H9 (cell line): Measurements from ENCODE around the gene COTL1. TPM values are rescaled to one million over a fixed set of nuclear protein-coding genes. Genes with fewer than 3 reads are reported as not detected.
A peak's percentile ranks its signal among the peaks of the same experiment; 100 is the strongest.

Experiments used
- DNase-seq: peaks from one replicate; pipeline ENCODE4 v3.0.0-alpha.2; 2017
- H2AFZ ChIP-seq: one replicate; pipeline ENCODE4 v1.6.1; 2013; ENCODE audit warnings: mild to moderate bottlenecking, low read length, control low read depth, moderate library complexity
- H2AK5ac ChIP-seq: 2 replicates; pipeline ENCODE4 v1.6.1; 2013; ENCODE audit warnings: low read length, control low read depth, mixed read lengths; ENCODE audit not compliant: insufficient read length
- H2BK120ac ChIP-seq: one replicate; pipeline ENCODE4 v1.6.1; 2013; ENCODE audit warnings: low read depth, mild to moderate bottlenecking, low read length, control low read depth, inconsistent platforms; ENCODE audit not compliant: poor library complexity, severe bottlenecking
- H2BK12ac ChIP-seq: 2 replicates; pipeline ENCODE4 v1.6.1; 2013; ENCODE audit warnings: low read length, control low read depth, mixed read lengths, low read depth; ENCODE audit not compliant: insufficient read length
- H2BK15ac ChIP-seq: 2 replicates; pipeline ENCODE4 v1.6.1; 2013; ENCODE audit warnings: low read depth, low read length, control low read depth
- H2BK20ac ChIP-seq: one replicate; pipeline ENCODE4 v1.6.1; 2013; ENCODE audit warnings: low read depth, mild to moderate bottlenecking, low read length, control low read depth, inconsistent platforms; ENCODE audit not compliant: poor library complexity, severe bottlenecking
- H2BK5ac ChIP-seq: 2 replicates; pipeline ENCODE4 v1.6.1; 2013; ENCODE audit warnings: low read length, control low read depth, mixed read lengths; ENCODE audit not compliant: insufficient read length
- H3K14ac ChIP-seq: 2 replicates; pipeline ENCODE4 v1.6.1; 2013; ENCODE audit warnings: low read length, control low read depth; ENCODE audit not compliant: insufficient read depth
- H3K18ac ChIP-seq: 2 replicates; pipeline ENCODE4 v1.6.1; 2013; ENCODE audit warnings: low read depth, mild to moderate bottlenecking, mixed read lengths, low read length, control low read depth; ENCODE audit not compliant: insufficient read length
- H3K23ac ChIP-seq: 2 replicates; pipeline ENCODE4 v1.6.1; 2013; ENCODE audit warnings: low read length, control low read depth, mixed read lengths, low read depth; ENCODE audit not compliant: insufficient read length
- H3K23me2 ChIP-seq: 2 replicates; pipeline ENCODE4 v1.6.1; 2013; ENCODE audit warnings: low read depth, mild to moderate bottlenecking, mixed read lengths, low read length, control low read depth; ENCODE audit not compliant: insufficient read length, poor library complexity, severe bottlenecking
- H3K27ac ChIP-seq: 2 replicates; pipeline ENCODE4 v1.5.1; 2013; ENCODE audit warnings: low read length, control low read depth, mixed read lengths, low read depth; ENCODE audit not compliant: insufficient read length
- H3K27me3 ChIP-seq: 2 replicates; pipeline ENCODE4 v1.6.1; 2013; ENCODE audit warnings: low read length, control low read depth, inconsistent platforms; ENCODE audit not compliant: insufficient read depth
- H3K4ac ChIP-seq: 2 replicates; pipeline ENCODE4 v1.6.1; 2013; ENCODE audit warnings: low read depth, mild to moderate bottlenecking, control low read depth, inconsistent platforms, low read length, moderate library complexity
- H3K4me1 ChIP-seq: 2 replicates; pipeline ENCODE4 v1.6.1; 2013; ENCODE audit warnings: low read length, control low read depth, inconsistent platforms; ENCODE audit not compliant: insufficient read depth
- H3K4me2 ChIP-seq: 2 replicates; pipeline ENCODE4 v1.6.1; 2013; ENCODE audit warnings: low read length, control low read depth, mixed read lengths; ENCODE audit not compliant: insufficient read length, insufficient read depth
- H3K56ac ChIP-seq: 2 replicates; pipeline ENCODE4 v1.6.1; 2013; ENCODE audit warnings: low read depth, mild to moderate bottlenecking, mixed read lengths, low read length, control low read depth; ENCODE audit not compliant: insufficient read length
- H3K79me1 ChIP-seq: 2 replicates; pipeline ENCODE4 v1.6.1; 2013; ENCODE audit warnings: low read depth, mild to moderate bottlenecking, moderate library complexity, low read length, control low read depth, inconsistent platforms; ENCODE audit not compliant: insufficient read depth, poor library complexity, severe bottlenecking
- H3K79me2 ChIP-seq: 2 replicates; pipeline ENCODE4 v1.6.1; 2013; ENCODE audit warnings: low read length, control low read depth, inconsistent platforms; ENCODE audit not compliant: insufficient read depth
- H3K9ac ChIP-seq: 2 replicates; pipeline ENCODE4 v1.6.1; 2013; ENCODE audit warnings: low read length, control low read depth, mixed read lengths; ENCODE audit not compliant: insufficient read length; ENCODE audit errors: extremely low read depth
- H3K9me3 ChIP-seq: one replicate; pipeline ENCODE4 v1.6.1; 2013; ENCODE audit warnings: low read depth, low read length, inconsistent platforms; ENCODE audit not compliant: control insufficient read depth
- H3T11ph ChIP-seq: one replicate; pipeline ENCODE4 v1.6.1; 2013; ENCODE audit warnings: mild to moderate bottlenecking, low read length, control low read depth, inconsistent platforms
- H4K20me1 ChIP-seq: one replicate; pipeline ENCODE4 v1.6.1; 2013; ENCODE audit not compliant: control insufficient read depth, insufficient read length, insufficient read depth
- H4K5ac ChIP-seq: 2 replicates; pipeline ENCODE4 v1.6.1; 2013; ENCODE audit warnings: low read depth, mild to moderate bottlenecking, mixed read lengths, low read length, control low read depth; ENCODE audit not compliant: insufficient read length
- H4K8ac ChIP-seq: replicated peaks from 2 replicates; pipeline ENCODE4 v1.6.1; 2013; ENCODE audit warnings: low read length, control low read depth, mixed read lengths, low read depth; ENCODE audit not compliant: insufficient read length
- H4K91ac ChIP-seq: 2 replicates; pipeline ENCODE4 v1.6.1; 2013; ENCODE audit warnings: low read depth, mild to moderate bottlenecking, moderate library complexity, mixed read lengths, low read length, control low read depth; ENCODE audit not compliant: insufficient read length
- H3K27ac Mint-ChIP-seq, 3 experiments: 2 replicates in 2 of 3; 3 replicates in 1 of 3; pipeline ENCODE4 v1.8.0; 2020 to 2021; ENCODE audit warnings: mixed read lengths in 3 of 3, mild to moderate bottlenecking in 1 of 3, moderate library complexity in 1 of 3
- H3K27me3 Mint-ChIP-seq: 2 replicates; pipeline ENCODE4 v1.8.0; 2021; ENCODE audit warnings: low read depth, mild to moderate bottlenecking, moderate library complexity, mixed read lengths
- H3K36me3 Mint-ChIP-seq, 3 experiments: 2 replicates in 2 of 3; 3 replicates in 1 of 3; pipeline ENCODE4 v1.8.0; 2020 to 2021; ENCODE audit warnings: low read depth in 3 of 3, mixed read lengths in 3 of 3; ENCODE audit not compliant: insufficient read depth in 1 of 3
- H3K4me1 Mint-ChIP-seq, 2 experiments: 2 replicates each; pipeline ENCODE4 v1.8.0; 2020; ENCODE audit warnings: mixed read lengths in 2 of 2
- H3K4me3 Mint-ChIP-seq, 2 experiments: 2 replicates in 1 of 2; 3 replicates in 1 of 2; pipeline ENCODE4 v1.8.0; 2020 to 2021; ENCODE audit warnings: mild to moderate bottlenecking in 2 of 2, mixed read lengths in 2 of 2, moderate library complexity in 1 of 2
- H3K9me3 Mint-ChIP-seq, 2 experiments: 2 replicates in 1 of 2; 3 replicates in 1 of 2; pipeline ENCODE4 v1.8.0; 2020; ENCODE audit warnings: mild to moderate bottlenecking in 2 of 2, mixed read lengths in 2 of 2, moderate library complexity in 1 of 2
- CTCF ChIP-seq: fragments of 200-600 bp; sonication (generic); conservative IDR thresholded peaks from 3 replicates; pipeline ENCODE4 v1.8.0; 2021; ENCODE audit warnings: antibody characterized with exemption, mild to moderate bottlenecking
- WGBS: extraction: QIAGEN DNeasy Blood & Tissue Kit; methylation state at CpG from one replicate; pipeline ENCODE4 v1.1.7; 2013; ENCODE audit warnings: missing lambda C conversion rate, low lambda C conversion rate, mixed read lengths; ENCODE audit not compliant: insufficient read length; ENCODE audit errors: extremely low coverage; 5-methylcytosine and 5-hydroxymethylcytosine counted together
- total RNA-seq: library from RNA; stranded (reverse); gene quantifications from 2 replicates; pipeline ENCODE4 v1.2.1, GENCODE V29; 2021

The COTL1 gene
- total RNA-seq, 1 experiment from 2014 or later: 81.4 TPM

- no peak overlapping the region for H4K5ac ChIP-seq
- H3K27ac ChIP-seq: no peak overlapping the region
- TF ChIP-seq CTCF: no peak
- no peak overlapping the region for H3T11ph ChIP-seq
- H2BK12ac ChIP-seq: no peak overlapping the region
- H2BK20ac ChIP-seq: no peak overlapping the region
- H2AFZ ChIP-seq: no peak overlapping the region
- Mint-ChIP-seq H3K27me3 (peaks cover 5% of the 10 kb centered on the region), H3K27ac (peak overlapping the region in 2 of 3 experiments; percentile 66 to 67; a peak in 2 of 7 replicates), H3K4me3 (no peak overlapping the region), H3K9me3 (no peaks in the 10 kb centered on the region; a peak in 1 of 5 replicates), H3K36me3 (peaks cover 10 to 17% (median 11%) of the 10 kb centered on the region in 3 experiments; a peak in 6 of 7 replicates), H3K4me1 (peaks cover 37 to 53% of the 10 kb centered on the region in 2 experiments)
- H3K79me2 ChIP-seq: no peaks in the 10 kb centered on the region; the same call in 1 of the 2 replicates
- H4K8ac ChIP-seq: no peak overlapping the region
- no peak overlapping the region for H3K14ac ChIP-seq
- no peak overlapping the region for H2BK5ac ChIP-seq
- peaks cover 3% of the 10 kb centered on the region for H4K20me1 ChIP-seq
- no peaks in the 10 kb centered on the region for H3K79me1 ChIP-seq
- no peak overlapping the region for H4K91ac ChIP-seq
- H3K9me3 ChIP-seq: no peaks in the 10 kb centered on the region
- H2AK5ac ChIP-seq: no peak overlapping the region
- H2BK15ac ChIP-seq: no peak overlapping the region
- no peak overlapping the region for H3K4ac ChIP-seq
- H3K56ac ChIP-seq: no peak overlapping the region
- H3K18ac ChIP-seq: no peak overlapping the region
- H2BK120ac ChIP-seq: no peak overlapping the region
- H3K27me3 ChIP-seq: no peaks in the 10 kb centered on the region
- H3K4me1 ChIP-seq: no peaks in the 10 kb centered on the region; the same call in 1 of the 2 replicates
- WGBS: no CpG with 5 or more reads among the region's 15 CpGs
- DNase-seq: peak; percentile 22
- no peak overlapping the region for H3K23ac ChIP-seq
- no peak overlapping the region for H3K4me2 ChIP-seq
- H3K23me2 ChIP-seq: no peaks in the 10 kb centered on the region
- H3K9ac ChIP-seq: no peak overlapping the region
Measured at GRCh38 chr16:84595052-84595481, 22.8 kb downstream of the COTL1 start.
